ENCODE results near the gene TUBGCP6. TPM values are rescaled to one million over a fixed set of nuclear protein-coding genes. Genes with fewer than 3 reads are reported as not detected.

The TUBGCP6 gene
- total RNA-seq, 1 donor from 2014 or later = 65.9 TPM

DNA sequence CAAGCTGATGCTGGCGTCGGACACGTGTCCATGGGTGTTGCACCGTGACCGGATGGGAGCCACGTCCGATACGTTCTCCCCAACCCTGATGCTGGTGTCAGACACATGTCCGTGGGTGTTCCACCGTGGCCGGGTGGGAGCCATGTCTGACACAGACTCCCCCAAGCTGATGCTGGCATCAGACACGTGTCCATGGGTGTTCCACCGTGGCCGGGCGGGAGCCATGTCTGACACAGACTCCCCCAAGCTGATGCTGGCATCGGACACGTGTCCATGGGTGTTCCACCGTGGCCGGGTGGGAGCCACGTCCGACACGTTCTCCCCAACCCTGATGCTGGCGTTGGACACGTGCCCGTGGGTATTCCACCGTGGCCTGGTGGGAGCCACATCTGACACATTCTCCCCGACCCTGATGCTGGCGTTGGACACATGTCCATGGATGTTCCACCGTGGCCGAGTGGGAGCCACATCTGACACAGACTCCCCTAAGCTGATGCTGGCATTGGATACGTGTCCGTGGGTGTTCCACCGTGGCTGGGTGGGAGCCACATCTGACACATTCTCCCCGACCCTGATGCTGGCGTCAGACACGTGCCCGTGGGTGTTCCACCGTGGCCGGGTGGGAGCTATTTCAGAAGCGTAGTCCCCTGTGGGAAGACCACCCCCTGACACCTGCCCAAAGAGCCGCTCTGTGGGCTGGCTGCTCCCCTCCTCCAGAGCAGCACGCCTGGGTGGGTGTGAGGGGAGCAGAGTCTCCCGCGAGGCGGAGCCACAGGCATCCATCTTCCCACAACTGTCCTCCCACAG lies 24.0 kb downstream of the TUBGCP6 start:
- no peaks in the 10 kb centered on the region for H3K9me3 Mint-ChIP-seq
- H3K27ac Mint-ChIP-seq = no peak overlapping the region
- TF ChIP-seq, protein P1, sequence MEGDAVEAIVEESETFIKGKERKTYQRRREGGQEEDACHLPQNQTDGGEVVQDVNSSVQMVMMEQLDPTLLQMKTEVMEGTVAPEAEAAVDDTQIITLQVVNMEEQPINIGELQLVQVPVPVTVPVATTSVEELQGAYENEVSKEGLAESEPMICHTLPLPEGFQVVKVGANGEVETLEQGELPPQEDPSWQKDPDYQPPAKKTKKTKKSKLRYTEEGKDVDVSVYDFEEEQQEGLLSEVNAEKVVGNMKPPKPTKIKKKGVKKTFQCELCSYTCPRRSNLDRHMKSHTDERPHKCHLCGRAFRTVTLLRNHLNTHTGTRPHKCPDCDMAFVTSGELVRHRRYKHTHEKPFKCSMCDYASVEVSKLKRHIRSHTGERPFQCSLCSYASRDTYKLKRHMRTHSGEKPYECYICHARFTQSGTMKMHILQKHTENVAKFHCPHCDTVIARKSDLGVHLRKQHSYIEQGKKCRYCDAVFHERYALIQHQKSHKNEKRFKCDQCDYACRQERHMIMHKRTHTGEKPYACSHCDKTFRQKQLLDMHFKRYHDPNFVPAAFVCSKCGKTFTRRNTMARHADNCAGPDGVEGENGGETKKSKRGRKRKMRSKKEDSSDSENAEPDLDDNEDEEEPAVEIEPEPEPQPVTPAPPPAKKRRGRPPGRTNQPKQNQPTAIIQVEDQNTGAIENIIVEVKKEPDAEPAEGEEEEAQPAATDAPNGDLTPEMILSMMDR (IDR thresholded peaks at IDR 0.05; ENCODE audit: unreplicated experiment) = no peak
- no peak overlapping the region for H3K4me3 Mint-ChIP-seq
- H3K27me3 Mint-ChIP-seq (ENCODE audit: low read depth) = no peaks in the 10 kb centered on the region
- no peak for DNase-seq (ENCODE audit: low spot score in 2 of 2, unreplicated experiment in 2 of 2)
- H3K4me1 Mint-ChIP-seq = no peaks in the 10 kb centered on the region
- peaks cover 18% of the 10 kb centered on the region for H3K36me3 Mint-ChIP-seq

- TF ChIP-seq, protein P1 (IDR thresholded peaks at IDR 0.05; ENCODE audit: unreplicated experiment) = no peak
- no peak overlapping the region for H3K4me3 Mint-ChIP-seq
- no peak for DNase-seq (ENCODE audit: low spot score in 2 of 2, unreplicated experiment in 2 of 2)
- H3K36me3 Mint-ChIP-seq = peaks cover 21% of the 10 kb centered on the region
- no peaks in the 10 kb centered on the region for H3K9me3 Mint-ChIP-seq
- no peak overlapping the region for H3K27ac Mint-ChIP-seq
- H3K27me3 Mint-ChIP-seq (ENCODE audit: low read depth) = no peaks in the 10 kb centered on the region
- no peaks in the 10 kb centered on the region for H3K4me1 Mint-ChIP-seq
Measured at GRCh38 chr22:50219800-50220602, 24.8 kb downstream of the TUBGCP6 start.

GRCh38 chr22:50218996-50219727 lies 25.7 kb downstream of the TUBGCP6 start:
- Mint-ChIP-seq H3K4me3 (no peak overlapping the region), H3K36me3 (peaks cover 22% of the 10 kb centered on the region), H3K27ac (no peak overlapping the region), H3K9me3 (no peaks in the 10 kb centered on the region), H3K27me3 (ENCODE audit: low read depth) (no peaks in the 10 kb centered on the region), H3K4me1 (no peaks in the 10 kb centered on the region)
- TF ChIP-seq, protein P1 (IDR thresholded peaks at IDR 0.05; ENCODE audit: unreplicated experiment) = no peak
- peak in 1 of 2 experiments; percentile 49 for DNase-seq (ENCODE audit: low spot score in 2 of 2, unreplicated experiment in 2 of 2)

DNA sequence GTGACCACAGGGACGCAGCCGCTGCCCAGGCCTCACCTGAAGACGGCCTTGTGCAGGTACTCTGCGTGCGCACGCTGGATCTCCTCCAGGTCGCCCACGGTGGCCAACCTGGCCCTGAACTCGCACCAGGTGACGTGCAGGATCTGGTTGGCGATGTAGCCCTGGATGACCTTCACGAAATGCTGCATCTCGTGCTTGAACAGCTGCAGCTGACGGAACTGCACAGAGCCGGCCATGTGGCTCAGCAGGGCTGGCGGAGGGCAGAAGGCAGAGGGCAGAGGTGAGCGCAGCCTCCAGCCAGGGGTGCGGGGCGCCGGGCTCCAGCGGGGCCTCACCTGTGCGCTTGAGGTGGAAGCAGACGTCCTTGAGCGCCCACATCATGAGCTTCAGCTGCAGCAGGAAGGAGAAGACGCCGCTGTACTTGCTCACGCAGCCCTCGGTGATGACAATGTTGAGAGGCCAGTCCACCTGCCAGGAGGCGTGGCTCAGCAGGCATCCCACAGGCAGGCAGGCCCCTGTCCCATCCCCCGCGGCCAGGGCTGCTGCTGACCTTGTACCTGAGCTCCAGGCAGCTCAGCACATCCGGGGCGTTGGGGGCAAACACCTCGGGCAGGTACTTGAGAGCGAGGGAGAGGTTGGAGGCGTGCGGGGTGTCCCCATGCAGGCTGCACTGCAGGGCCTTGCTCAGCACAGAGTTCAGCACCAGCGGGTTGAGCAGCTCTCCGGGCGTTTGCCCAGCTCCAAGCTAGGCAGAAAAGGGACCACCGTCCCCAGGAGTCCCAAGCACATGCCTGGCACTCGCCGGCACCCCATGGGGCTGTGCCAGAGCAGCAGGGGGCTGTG lies 26.4 kb downstream of the TUBGCP6 start:
- no peak for DNase-seq (ENCODE audit: low spot score in 2 of 2, unreplicated experiment in 2 of 2)
- TF ChIP-seq, protein P1 (IDR thresholded peaks at IDR 0.05; ENCODE audit: unreplicated experiment) = no peak
- H3K9me3 Mint-ChIP-seq = no peaks in the 10 kb centered on the region
- H3K27me3 Mint-ChIP-seq (ENCODE audit: low read depth) = no peaks in the 10 kb centered on the region
- peaks cover 23% of the 10 kb centered on the region for H3K36me3 Mint-ChIP-seq
- no peaks in the 10 kb centered on the region for H3K4me1 Mint-ChIP-seq
- no peak overlapping the region for H3K4me3 Mint-ChIP-seq
- no peak overlapping the region for H3K27ac Mint-ChIP-seq

Measured in mesothelial cell of epicardium (in vitro differentiated cells).